SJSA1 (cell line): ENCODE measurements around the gene RBMS3. TPM values are rescaled to one million over a fixed set of nuclear protein-coding genes. Genes with fewer than 3 reads are reported as not detected.

Experiments used
- DNase-seq, 2 experiments: peaks; one replicate each; pipeline ENCODE4 v3.0.0-alpha.2; 2015 to 2020; ENCODE audit warnings: low spot score in 2 of 2, low read depth in 1 of 2
- H3K27ac ChIP-seq: fragments of 250-450 bp; sonication (Bioruptor Pico); 2 replicates; pipeline ENCODE4 v1.5.1; 2020; ENCODE audit warnings: mild to moderate bottlenecking, moderate library complexity
- H3K27me3 ChIP-seq: fragments of 250-450 bp; sonication (Bioruptor Pico); replicated peaks from 2 replicates; pipeline ENCODE4 v1.5.1; 2020; ENCODE audit warnings: mild to moderate bottlenecking, moderate library complexity
- H3K36me3 ChIP-seq: fragments of 250-450 bp; sonication (Bioruptor Pico); 2 replicates; pipeline ENCODE4 v1.5.1; 2020; ENCODE audit warnings: mild to moderate bottlenecking
- H3K4me1 ChIP-seq: fragments of 250-450 bp; sonication (Bioruptor Pico); replicated peaks from 2 replicates; pipeline ENCODE4 v1.6.1; 2021; ENCODE audit warnings: mild to moderate bottlenecking
- H3K4me3 ChIP-seq: fragments of 250-450 bp; sonication (Bioruptor Pico); 2 replicates; pipeline ENCODE4 v1.5.1; 2020; ENCODE audit warnings: mild to moderate bottlenecking
- H3K9me3 ChIP-seq: fragments of 250-450 bp; sonication (Bioruptor Pico); replicated peaks from 2 replicates; pipeline ENCODE4 v1.5.1; 2020; ENCODE audit warnings: mild to moderate bottlenecking
- total RNA-seq: library from RNA; depleted of rRNA; stranded (reverse); fragments of >200 nt; shearing (Covaris generic); gene quantifications from 2 replicates; pipeline ENCODE4 v1.2.3, GENCODE V29; 2014

RBMS3 gene
- total RNA-seq, 1 experiment from 2014 or later: 31.7 TPM

- no peak overlapping the region for H3K4me3 ChIP-seq
- peak; percentile 42 to 59 for DNase-seq
- no peaks in the 10 kb centered on the region for H3K27me3 ChIP-seq
- 0 out of 2 replicates have a peak overlapping the region, but pooled peaks have one; percentile 5 for H3K27ac ChIP-seq
- no peaks in the 10 kb centered on the region for H3K9me3 ChIP-seq
- H3K36me3 ChIP-seq: peaks cover 9% of the 10 kb centered on the region
- H3K4me1 ChIP-seq: peaks cover 21% of the 10 kb centered on the region
Observed at GRCh38 chr3:29898171-29898965, 617.5 kb downstream of the RBMS3 start.

- Histone ChIP-seq H3K4me1 (peaks cover 21% of the 10 kb centered on the region), H3K27ac (0 out of 2 replicates have a peak overlapping the region, but pooled peaks have one; percentile 5)
Observed at GRCh38 chr3:29899021-29899420, 618.1 kb downstream of the RBMS3 start.

GRCh38 chr3:29901097-29901496 lies 620.2 kb downstream of the RBMS3 start:
- Histone ChIP-seq H3K9me3 (no peaks in the 10 kb centered on the region), H3K27ac (no peak overlapping the region), H3K36me3 (peaks cover 9% of the 10 kb centered on the region), H3K4me3 (no peak overlapping the region), H3K27me3 (no peaks in the 10 kb centered on the region), H3K4me1 (peaks cover 15% of the 10 kb centered on the region)
- no peak for DNase-seq

More at GRCh38 chr3:29899021-29899420, 618.1 kb downstream of the RBMS3 start:
- Histone ChIP-seq H3K36me3 (peaks cover 9% of the 10 kb centered on the region), H3K4me3 (no peak overlapping the region), H3K9me3 (no peaks in the 10 kb centered on the region), H3K27me3 (no peaks in the 10 kb centered on the region)
- no peak for DNase-seq

GRCh38 chr3:29903600-29903999 lies 622.7 kb downstream of the RBMS3 start:
- peaks cover 9% of the 10 kb centered on the region for H3K36me3 ChIP-seq
- no peak overlapping the region for H3K27ac ChIP-seq
- no peaks in the 10 kb centered on the region for H3K27me3 ChIP-seq
- peaks cover 11% of the 10 kb centered on the region for H3K4me1 ChIP-seq
- no peaks in the 10 kb centered on the region for H3K9me3 ChIP-seq
- no peak overlapping the region for H3K4me3 ChIP-seq
- no peak for DNase-seq

GRCh38 chr3:29906906-29907305 lies 626.0 kb downstream of the RBMS3 start:
- H3K4me3 ChIP-seq: no peak overlapping the region
- no peaks in the 10 kb centered on the region for H3K27me3 ChIP-seq
- no peak for DNase-seq
- no peaks in the 10 kb centered on the region for H3K4me1 ChIP-seq
- no peaks in the 10 kb centered on the region for H3K9me3 ChIP-seq
- H3K36me3 ChIP-seq: no peaks in the 10 kb centered on the region; the same call in 1 of the 2 replicates
- no peak overlapping the region for H3K27ac ChIP-seq

- Histone ChIP-seq H3K4me1 (peaks cover 22% of the 10 kb centered on the region), H3K9me3 (no peaks in the 10 kb centered on the region), H3K27me3 (no peaks in the 10 kb centered on the region), H3K4me3 (no peak overlapping the region), H3K36me3 (no peaks in the 10 kb centered on the region; the same call in 1 of the 2 replicates), H3K27ac (no peak overlapping the region)
- DNase-seq: no peak
Observed at GRCh38 chr3:29912600-29913288, 631.9 kb downstream of the RBMS3 start.

GRCh38 chr3:29914861-29915524 lies 634.1 kb downstream of the RBMS3 start:
- peak in 1 of 2 experiments; percentile 62 for DNase-seq
- H3K27ac ChIP-seq: peak overlapping the region; percentile 14; the same call in 1 of the 2 replicates
- no peaks in the 10 kb centered on the region; the same call in 1 of the 2 replicates for H3K36me3 ChIP-seq
- peaks cover 22% of the 10 kb centered on the region for H3K4me1 ChIP-seq
- no peak overlapping the region for H3K4me3 ChIP-seq
- H3K9me3 ChIP-seq: no peaks in the 10 kb centered on the region
- H3K27me3 ChIP-seq: no peaks in the 10 kb centered on the region

- peaks cover 29% of the 10 kb centered on the region for H3K4me1 ChIP-seq
- no peaks in the 10 kb centered on the region for H3K36me3 ChIP-seq
- no peak overlapping the region for H3K4me3 ChIP-seq
- H3K9me3 ChIP-seq: no peaks in the 10 kb centered on the region
- no peak overlapping the region for H3K27ac ChIP-seq
- DNase-seq: no peak
- H3K27me3 ChIP-seq: no peaks in the 10 kb centered on the region
Observed at GRCh38 chr3:29919571-29919970, 638.7 kb downstream of the RBMS3 start.

GRCh38 chr3:29922992-29923746 lies 642.3 kb downstream of the RBMS3 start:
- no peaks in the 10 kb centered on the region for H3K9me3 ChIP-seq
- H3K4me1 ChIP-seq: peaks cover 25% of the 10 kb centered on the region
- H3K4me3 ChIP-seq: no peak overlapping the region
- H3K27me3 ChIP-seq: no peaks in the 10 kb centered on the region
- peak overlapping the region; percentile 77 for H3K27ac ChIP-seq
- H3K36me3 ChIP-seq: no peaks in the 10 kb centered on the region
- DNase-seq: peak; percentile 83 to 90

- Histone ChIP-seq H3K36me3 (no peaks in the 10 kb centered on the region), H3K9me3 (no peaks in the 10 kb centered on the region), H3K27ac (no peak overlapping the region), H3K27me3 (no peaks in the 10 kb centered on the region), H3K4me1 (peaks cover 25% of the 10 kb centered on the region), H3K4me3 (no peak overlapping the region)
- DNase-seq: no peak
Observed at GRCh38 chr3:29924783-29925561, 644.1 kb downstream of the RBMS3 start.

- Histone ChIP-seq H3K27ac (no peak overlapping the region), H3K9me3 (no peaks in the 10 kb centered on the region), H3K4me1 (peaks cover 25% of the 10 kb centered on the region), H3K27me3 (no peaks in the 10 kb centered on the region), H3K4me3 (no peak overlapping the region), H3K36me3 (no peaks in the 10 kb centered on the region)
- no peak for DNase-seq
Observed at GRCh38 chr3:29926378-29926777, 645.5 kb downstream of the RBMS3 start.

- Histone ChIP-seq H3K27me3 (no peaks in the 10 kb centered on the region), H3K36me3 (no peaks in the 10 kb centered on the region), H3K4me1 (peaks cover 22% of the 10 kb centered on the region), H3K9me3 (no peaks in the 10 kb centered on the region), H3K27ac (no peak overlapping the region), H3K4me3 (no peak overlapping the region)
- no peak for DNase-seq
Observed at GRCh38 chr3:29932696-29933325, 651.9 kb downstream of the RBMS3 start.
